Measurements from ENCODE around the gene PCBP4.

PCBP4 gene

DNA sequence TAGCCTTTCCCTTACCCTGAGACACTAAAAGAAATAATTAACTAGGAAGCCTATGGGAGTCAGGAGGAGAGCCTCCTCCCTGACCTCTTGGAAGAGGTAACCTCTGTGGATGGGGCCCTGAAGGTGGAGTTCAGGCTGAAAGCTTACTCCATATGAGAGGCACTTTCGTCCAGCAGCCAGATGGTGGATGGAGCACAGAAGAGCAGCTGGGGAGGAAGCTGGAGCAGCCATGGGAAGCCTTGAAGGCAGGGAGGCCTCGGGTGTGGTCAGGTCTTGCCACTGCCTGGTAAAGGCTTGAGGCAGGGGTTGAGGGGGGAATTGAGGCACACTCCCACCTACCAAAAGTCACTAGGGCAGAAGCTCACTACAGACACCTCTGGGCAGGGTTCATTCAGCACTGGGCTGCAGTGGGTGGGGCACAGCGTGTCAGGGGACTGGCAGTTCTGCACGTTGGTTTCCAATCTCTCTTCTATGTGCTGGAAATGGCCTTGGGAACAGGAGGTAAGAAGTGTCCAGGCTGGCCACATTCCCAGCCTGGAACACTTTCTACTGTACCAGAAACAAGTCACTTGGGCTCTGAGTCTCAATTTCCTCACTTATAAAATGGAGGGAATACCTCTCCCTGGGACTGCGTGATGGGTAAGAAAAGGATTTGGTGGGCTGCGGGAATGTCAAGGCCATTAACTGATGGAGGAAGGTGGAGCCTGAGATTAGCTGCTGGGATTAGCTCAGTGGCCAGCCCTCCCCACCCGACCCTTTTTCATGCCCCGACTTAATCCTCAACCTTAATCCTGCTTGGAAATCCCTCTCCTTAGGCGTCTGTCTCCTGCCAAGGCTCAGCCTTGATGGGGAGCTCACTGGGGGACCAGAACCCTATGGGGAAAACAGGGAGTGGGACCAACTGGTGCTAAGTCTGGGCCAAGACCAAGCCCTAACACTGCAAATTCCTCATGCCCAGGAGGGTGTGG, 5.4 kb downstream of the PCBP4 start:
- Mint-ChIP-seq H3K27me3 (no peaks in the 10 kb centered on the region), H3K27ac (no peak overlapping the region), H3K4me3 (no peak overlapping the region), H3K9me3 (no peaks in the 10 kb centered on the region), H3K4me1 (peaks cover 13% of the 10 kb centered on the region), H3K36me3 (peaks cover 6% of the 10 kb centered on the region)
- DNase-seq (ENCODE audit: low spot score in 2 of 2) (no peak), ATAC-seq (ENCODE audit: low read depth) (no peak)

DNA sequence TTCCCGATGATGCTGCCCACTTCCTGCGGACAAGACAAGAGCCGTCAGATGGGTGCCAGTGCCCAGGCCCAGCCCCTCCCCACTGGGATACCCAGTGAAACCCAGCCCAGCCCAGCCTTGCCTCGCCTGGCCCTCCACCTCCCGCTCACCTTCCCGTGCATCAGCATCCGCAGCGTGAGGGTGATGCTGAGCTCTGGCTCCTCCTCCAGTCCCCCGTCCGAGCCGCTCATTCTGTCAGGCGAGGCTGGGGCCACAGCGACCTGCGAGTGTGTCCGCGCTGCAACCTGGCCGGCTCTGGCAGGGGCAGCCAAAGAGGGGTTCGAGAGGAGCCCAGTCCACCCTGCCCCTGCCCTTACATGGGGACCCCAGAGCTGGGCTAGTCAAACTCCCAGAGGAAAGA, 6.2 kb downstream of the PCBP4 start:
- H3K27me3 Mint-ChIP-seq, result no peaks in the 10 kb centered on the region
- DNase-seq (ENCODE audit: low spot score in 2 of 2), result no peak
- H3K27ac Mint-ChIP-seq, result no peak overlapping the region
- no peak for ATAC-seq (ENCODE audit: low read depth)
- H3K36me3 Mint-ChIP-seq, result peaks cover 6% of the 10 kb centered on the region
- peaks cover 8% of the 10 kb centered on the region for H3K4me1 Mint-ChIP-seq
- no peak overlapping the region for H3K4me3 Mint-ChIP-seq
- H3K9me3 Mint-ChIP-seq, result no peaks in the 10 kb centered on the region

DNA sequence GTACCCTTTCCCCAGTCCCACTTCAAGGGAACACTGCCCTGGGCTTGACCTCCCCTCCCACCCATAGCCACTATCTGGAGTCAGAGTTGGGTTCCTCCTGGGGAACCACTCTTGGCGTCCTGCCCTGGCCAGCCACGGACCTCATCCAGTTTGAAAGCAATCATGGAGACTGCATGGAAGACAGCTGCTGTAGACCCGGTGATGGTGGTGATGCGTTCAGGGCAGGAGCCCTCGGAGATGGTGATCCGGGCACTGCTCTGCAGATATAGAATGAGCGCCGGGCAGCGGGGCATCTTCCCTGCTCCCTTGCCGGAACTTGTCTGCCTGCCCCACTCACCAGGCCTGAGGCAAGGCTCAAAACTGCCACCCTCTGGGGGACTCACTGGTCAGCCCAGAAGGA, 6.9 kb downstream of the PCBP4 start:
- Mint-ChIP-seq H3K27me3 (no peaks in the 10 kb centered on the region), H3K27ac (no peak overlapping the region), H3K9me3 (no peaks in the 10 kb centered on the region), H3K4me1 (peaks cover 5% of the 10 kb centered on the region), H3K36me3 (peaks cover 6% of the 10 kb centered on the region), H3K4me3 (no peak overlapping the region)
- no peak for ATAC-seq (ENCODE audit: low read depth)
- no peak for DNase-seq (ENCODE audit: low spot score in 2 of 2)

DNA sequence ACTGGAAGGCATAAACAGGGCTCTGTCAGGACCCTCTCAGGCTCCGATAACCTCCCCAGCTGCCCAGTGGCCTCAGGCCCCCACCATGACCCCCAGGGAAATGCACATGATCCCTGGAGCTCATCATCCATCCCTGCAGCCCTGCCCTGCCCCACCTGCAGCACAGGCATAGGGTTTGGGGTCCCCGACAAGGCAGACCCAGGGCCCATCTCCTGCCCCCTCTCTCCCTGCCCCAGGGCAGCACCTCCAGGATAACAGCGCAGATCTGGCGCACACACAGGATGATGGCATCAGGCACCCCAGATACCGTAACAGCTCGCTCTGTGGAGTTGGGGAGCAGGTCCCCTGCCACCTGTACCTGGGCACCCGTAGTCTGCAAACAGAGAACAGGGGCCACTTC, 7.6 kb downstream of the PCBP4 start:
- ATAC-seq (ENCODE audit: low read depth), result no peak

DNA sequence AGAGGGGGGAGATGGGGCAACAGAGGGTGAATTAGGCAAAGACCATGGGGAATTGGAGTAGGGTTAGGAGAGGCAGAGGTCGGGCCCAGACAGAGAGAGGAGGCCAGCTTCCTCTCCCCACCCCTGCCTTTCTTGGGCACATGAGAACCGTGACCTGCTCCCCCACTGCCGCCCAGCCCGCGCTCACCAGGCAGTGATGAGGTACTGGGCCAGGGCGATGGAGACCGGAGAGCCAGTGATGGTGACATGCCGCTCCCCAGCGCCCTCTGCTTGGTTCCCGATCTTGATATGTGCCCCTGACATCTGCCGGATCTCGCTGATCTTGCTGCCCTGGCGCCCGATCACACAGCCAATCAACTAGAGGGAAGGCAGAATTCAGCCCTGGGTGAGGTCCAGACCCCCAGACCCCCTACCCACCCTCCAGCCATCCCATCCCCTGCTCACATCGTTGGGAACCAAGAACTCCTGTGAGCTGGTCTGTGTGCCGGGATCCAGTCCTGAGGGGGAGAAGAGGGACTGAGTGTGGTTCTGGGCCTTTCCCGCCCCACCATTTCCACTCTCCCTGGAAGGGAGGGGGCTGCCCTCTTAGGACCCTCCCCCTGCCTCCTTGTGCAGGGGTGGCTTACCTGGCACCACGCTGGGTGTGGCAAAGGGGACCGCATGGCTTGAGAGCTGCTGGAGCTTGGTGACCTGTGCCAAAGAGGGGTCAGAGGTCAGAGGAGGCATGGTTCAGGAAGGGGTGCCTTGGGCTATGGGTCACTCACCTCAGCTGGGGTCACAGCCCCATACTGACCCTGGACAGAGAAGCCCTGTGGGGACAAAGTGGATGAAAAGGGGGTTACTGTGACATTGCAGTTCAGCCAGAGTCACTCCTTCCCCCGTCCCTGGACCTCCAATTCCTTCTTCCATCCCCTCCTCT, 8.4 kb downstream of the PCBP4 start:
- Mint-ChIP-seq H3K9me3 (no peaks in the 10 kb centered on the region), H3K36me3 (peaks cover 6% of the 10 kb centered on the region), H3K4me3 (no peak overlapping the region), H3K27me3 (peaks cover 4% of the 10 kb centered on the region), H3K27ac (no peak overlapping the region), H3K4me1 (peaks cover 4% of the 10 kb centered on the region)
- DNase-seq (ENCODE audit: low spot score in 2 of 2) (no peak), ATAC-seq (ENCODE audit: low read depth) (no peak)

More for the DNA sequence above, 7.6 kb downstream of the PCBP4 start:
- Mint-ChIP-seq H3K36me3 (peaks cover 6% of the 10 kb centered on the region), H3K4me3 (no peak overlapping the region), H3K4me1 (peaks cover 2% of the 10 kb centered on the region), H3K9me3 (no peaks in the 10 kb centered on the region), H3K27me3 (peaks cover 1% of the 10 kb centered on the region), H3K27ac (no peak overlapping the region)
- no peak for DNase-seq (ENCODE audit: low spot score in 2 of 2)

DNA sequence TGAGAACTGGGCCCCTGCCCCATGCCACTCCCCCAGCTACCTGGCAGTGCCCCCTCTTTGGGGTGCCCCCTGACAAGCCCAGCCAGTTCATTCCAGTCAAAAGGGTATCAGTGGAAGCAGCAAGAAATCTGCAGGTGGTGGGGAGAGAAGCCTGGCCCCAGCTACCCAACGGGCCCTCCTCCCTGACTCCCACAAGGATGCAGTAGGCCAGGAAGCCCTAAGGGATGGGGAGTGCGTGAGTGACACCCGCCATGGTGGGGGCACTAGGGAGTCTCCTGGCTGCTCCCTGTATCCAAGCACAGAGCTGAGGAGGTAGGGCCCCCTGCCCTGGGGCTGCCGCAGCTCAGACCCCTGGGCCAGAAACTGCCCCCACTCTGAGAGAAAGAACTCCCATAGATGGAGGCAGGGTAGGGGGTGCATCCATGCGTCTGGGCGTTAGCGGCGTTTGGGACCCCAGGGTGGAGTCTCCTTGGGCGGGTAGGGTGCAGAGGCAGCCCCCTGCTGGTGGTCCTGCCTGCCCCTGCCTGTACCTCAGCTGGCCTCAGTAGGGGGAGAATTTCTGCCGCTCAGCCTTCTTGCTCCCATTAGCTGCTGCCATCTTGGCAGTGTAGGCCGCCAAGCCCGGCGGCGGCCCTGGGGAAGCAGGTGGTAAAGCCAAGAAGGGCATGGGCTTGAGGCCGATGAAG, 9.6 kb downstream of the PCBP4 start:
- Mint-ChIP-seq H3K27me3 (peaks cover 9% of the 10 kb centered on the region), H3K36me3 (peaks cover 6% of the 10 kb centered on the region)

DNA sequence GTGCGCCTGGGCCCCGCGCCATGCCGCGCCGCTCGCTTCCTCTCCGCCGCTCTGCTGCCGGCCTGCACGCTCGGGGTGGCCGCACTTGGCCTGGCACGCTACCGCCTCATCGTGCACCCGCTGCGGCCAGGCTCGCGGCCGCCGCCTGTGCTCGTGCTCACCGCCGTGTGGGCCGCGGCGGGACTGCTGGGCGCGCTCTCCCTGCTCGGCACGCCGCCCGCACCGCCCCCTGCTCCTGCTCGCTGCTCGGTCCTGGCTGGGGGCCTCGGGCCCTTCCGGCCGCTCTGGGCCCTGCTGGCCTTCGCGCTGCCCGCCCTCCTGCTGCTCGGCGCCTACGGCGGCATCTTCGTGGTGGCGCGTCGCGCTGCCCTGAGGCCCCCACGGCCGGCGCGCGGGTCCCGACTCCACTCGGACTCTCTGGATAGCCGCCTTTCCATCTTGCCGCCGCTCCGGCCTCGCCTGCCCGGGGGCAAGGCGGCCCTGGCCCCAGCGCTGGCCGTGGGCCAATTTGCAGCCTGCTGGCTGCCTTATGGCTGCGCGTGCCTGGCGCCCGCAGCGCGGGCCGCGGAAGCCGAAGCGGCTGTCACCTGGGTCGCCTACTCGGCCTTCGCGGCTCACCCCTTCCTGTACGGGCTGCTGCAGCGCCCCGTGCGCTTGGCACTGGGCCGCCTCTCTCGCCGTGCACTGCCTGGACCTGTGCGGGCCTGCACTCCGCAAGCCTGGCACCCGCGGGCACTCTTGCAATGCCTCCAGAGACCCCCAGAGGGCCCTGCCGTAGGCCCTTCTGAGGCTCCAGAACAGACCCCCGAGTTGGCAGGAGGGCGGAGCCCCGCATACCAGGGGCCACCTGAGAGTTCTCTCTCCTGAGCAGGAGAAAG, 11.1 kb downstream of the PCBP4 start:
- Mint-ChIP-seq H3K4me1 (peaks cover 5% of the 10 kb centered on the region), H3K4me3 (peak overlapping the region; percentile 74)
- peak; percentile 75 for ATAC-seq (ENCODE audit: low read depth)

More for the DNA sequence above, 9.6 kb downstream of the PCBP4 start:
- Mint-ChIP-seq H3K27ac (no peak overlapping the region), H3K4me1 (peaks cover 5% of the 10 kb centered on the region), H3K4me3 (peak overlapping the region; percentile 19), H3K9me3 (no peaks in the 10 kb centered on the region)
- DNase-seq (ENCODE audit: low spot score in 2 of 2) (no peak), ATAC-seq (ENCODE audit: low read depth) (no peak)

DNA sequence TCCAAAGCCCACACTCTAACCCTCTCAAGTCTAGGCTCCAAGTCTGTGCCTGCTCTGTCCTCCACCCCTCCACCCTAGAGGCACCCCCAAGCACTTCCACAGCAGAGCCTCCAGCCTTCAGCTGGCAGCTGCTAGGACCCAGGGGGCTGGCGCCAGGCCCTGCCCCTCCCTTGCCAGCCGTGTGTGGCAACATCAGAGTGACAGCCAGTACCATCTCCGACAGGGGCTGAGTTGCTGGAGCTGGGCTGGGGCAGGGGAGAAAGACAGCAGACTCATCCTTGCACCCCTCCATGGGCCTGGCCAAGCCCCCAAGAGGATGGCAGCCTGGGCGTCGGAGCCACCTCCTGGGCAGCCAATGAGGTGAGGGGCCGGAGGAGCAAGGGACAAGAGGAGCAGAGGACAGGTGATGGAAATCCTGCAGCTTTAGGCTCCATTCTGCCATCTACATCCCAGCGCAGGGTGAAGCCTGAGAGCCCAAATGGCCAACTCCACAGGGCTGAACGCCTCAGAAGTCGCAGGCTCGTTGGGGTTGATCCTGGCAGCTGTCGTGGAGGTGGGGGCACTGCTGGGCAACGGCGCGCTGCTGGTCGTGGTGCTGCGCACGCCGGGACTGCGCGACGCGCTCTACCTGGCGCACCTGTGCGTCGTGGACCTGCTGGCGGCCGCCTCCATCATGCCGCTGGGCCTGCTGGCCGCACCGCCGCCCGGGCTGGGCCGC, 11.9 kb downstream of the PCBP4 start, which contains the start of gene GPR62:
GPR62 (plus strand) TSS at position 207 of the 718 bp plus-strand sequence; CDS start at position 479, 272 bp downstream.
- Mint-ChIP-seq H3K27me3 (peaks cover 11% of the 10 kb centered on the region), H3K4me3 (peak within 1 kb of the TSS; percentile 74), H3K27ac (no peak within 1 kb of the TSS), H3K4me1 (peaks cover 5% of the 10 kb centered on the region), H3K9me3 (no peaks in the 10 kb centered on the region), H3K36me3 (peaks cover 10% of the 10 kb centered on the region)
- ATAC-seq (ENCODE audit: low read depth) (no peak), DNase-seq (ENCODE audit: low spot score in 2 of 2) (no peak)

More for the DNA sequence above, 11.1 kb downstream of the PCBP4 start:
- Mint-ChIP-seq H3K27ac (no peak overlapping the region), H3K36me3 (peaks cover 10% of the 10 kb centered on the region), H3K9me3 (no peaks in the 10 kb centered on the region), H3K27me3 (peaks cover 11% of the 10 kb centered on the region)
- DNase-seq (ENCODE audit: low spot score in 2 of 2), result peak in 1 of 2 donors; percentile 52

DNA sequence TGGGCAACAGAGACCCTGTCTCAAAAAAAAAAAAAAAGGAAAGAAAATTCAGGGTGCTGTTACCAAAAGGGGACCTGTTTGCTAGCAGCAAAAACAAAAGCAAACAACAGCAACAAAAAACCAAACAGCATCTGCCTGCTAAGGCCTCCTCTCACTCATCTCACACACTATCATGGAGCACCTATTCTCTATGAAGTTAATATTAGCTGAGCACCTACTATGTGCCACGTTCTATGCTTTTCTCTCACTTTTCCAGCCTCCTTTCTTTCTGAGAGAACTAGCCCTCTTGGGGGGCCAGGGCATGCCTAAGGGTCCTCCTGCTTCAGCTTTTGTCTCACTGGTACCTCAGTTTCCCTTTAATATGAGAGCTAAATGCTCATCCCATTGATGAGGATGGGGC, 12.5 kb downstream of the PCBP4 start:
- no peaks in the 10 kb centered on the region for H3K9me3 Mint-ChIP-seq
- DNase-seq (ENCODE audit: low spot score in 2 of 2) (no peak), ATAC-seq (ENCODE audit: low read depth) (no peak)
- no peak overlapping the region for H3K27ac Mint-ChIP-seq
- H3K27me3 Mint-ChIP-seq, result peaks cover 11% of the 10 kb centered on the region
- H3K36me3 Mint-ChIP-seq, result peaks cover 10% of the 10 kb centered on the region
- H3K4me3 Mint-ChIP-seq, result peak overlapping the region; percentile 31
- H3K4me1 Mint-ChIP-seq, result peaks cover 5% of the 10 kb centered on the region

DNA sequence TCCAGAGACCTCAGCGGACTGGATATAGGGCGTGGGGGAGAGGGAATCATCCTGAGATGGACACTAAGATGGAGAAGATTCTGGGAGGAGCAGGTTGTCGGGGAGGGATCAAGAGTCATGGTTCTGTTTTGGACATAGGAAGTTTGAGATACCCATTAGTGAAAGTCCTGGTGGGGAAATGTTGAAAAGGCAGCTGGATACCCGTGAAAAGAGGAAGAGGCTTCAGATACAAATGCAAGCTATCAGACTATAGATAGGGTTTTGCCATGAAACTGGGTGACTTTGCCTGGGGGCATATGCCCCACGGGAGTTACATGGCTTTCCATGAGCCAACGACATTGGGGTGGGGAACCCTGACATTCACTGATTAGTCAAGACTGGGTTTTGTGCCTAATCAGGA, 13.1 kb downstream of the PCBP4 start:
- no peak for DNase-seq (ENCODE audit: low spot score in 2 of 2)
- Mint-ChIP-seq H3K27me3 (peaks cover 11% of the 10 kb centered on the region), H3K4me3 (no peak overlapping the region), H3K36me3 (peaks cover 10% of the 10 kb centered on the region), H3K4me1 (peaks cover 5% of the 10 kb centered on the region), H3K9me3 (no peaks in the 10 kb centered on the region), H3K27ac (no peak overlapping the region)
- ATAC-seq (ENCODE audit: low read depth), result no peak

DNA sequence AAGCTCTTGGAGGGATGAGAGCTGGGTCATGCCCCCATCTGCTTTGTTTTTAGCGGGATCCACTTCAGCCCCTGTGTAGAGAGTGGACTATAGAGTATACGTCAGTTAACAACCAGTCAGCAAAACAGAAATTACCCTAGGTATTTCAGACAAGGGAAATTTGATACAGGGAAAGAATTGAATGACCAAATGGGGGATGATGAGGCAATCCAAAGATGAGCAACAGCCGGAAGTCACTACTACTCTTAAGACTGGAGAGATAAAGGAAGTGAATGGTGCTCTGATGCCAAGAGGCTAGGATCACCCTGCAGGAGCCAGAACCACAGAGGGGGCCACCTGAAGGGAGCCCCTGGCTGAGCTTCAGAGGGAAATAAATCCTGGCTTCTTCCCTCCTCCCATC, 13.8 kb downstream of the PCBP4 start:
- peaks cover 11% of the 10 kb centered on the region for H3K27me3 Mint-ChIP-seq
- peaks cover 9% of the 10 kb centered on the region for H3K36me3 Mint-ChIP-seq
- H3K4me1 Mint-ChIP-seq, result peaks cover 5% of the 10 kb centered on the region
- no peak overlapping the region for H3K27ac Mint-ChIP-seq
- DNase-seq (ENCODE audit: low spot score in 2 of 2) (no peak), ATAC-seq (ENCODE audit: low read depth) (no peak)
- no peaks in the 10 kb centered on the region for H3K9me3 Mint-ChIP-seq
- no peak overlapping the region for H3K4me3 Mint-ChIP-seq

DNA sequence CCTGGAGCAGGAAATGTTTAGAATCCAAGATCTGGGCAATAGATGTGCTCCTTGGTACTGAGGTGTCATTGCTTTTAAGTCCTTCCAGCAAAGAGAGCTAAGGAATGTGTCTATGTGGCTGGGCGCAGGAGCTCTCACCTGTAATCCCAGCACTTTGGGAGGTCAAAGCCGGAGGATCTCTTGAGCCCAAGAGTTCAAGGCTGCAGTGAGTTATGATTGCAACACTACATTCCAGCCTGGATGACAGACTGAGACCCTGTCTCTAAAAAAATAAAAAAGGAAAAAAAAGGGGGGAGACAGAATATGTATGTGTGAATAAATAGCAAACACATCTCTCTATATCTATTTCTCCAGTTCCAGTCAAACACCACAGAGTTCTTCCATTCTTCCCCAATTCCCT, 16.4 kb downstream of the PCBP4 start:
- no peak for DNase-seq (ENCODE audit: low spot score in 2 of 2)
- Mint-ChIP-seq H3K4me3 (no peak overlapping the region), H3K4me1 (peaks cover 3% of the 10 kb centered on the region), H3K27ac (no peak overlapping the region), H3K36me3 (peaks cover 9% of the 10 kb centered on the region), H3K27me3 (peaks cover 11% of the 10 kb centered on the region), H3K9me3 (no peaks in the 10 kb centered on the region)
- ATAC-seq (ENCODE audit: low read depth), result no peak
